ENCODE results near the gene KRT28.
"Not testable (repeated sequence)": the region's sequence is repeated elsewhere in the genome, so short reads cannot be mapped to it uniquely, and the experiment has no call there.

The KRT28 gene

GRCh38 chr17:40818733-40819527 lies 19.2 kb upstream of the KRT28 start:
- peak; percentile 87 for DNase-seq (ENCODE audit: low read depth)

- no peak for DNase-seq (ENCODE audit: low read depth)
These were observed 18.6 kb upstream of the KRT28 start for GRCh38 chr17:40818343-40818732.

- no peak for DNase-seq (ENCODE audit: low read depth)
These were observed 17.4 kb upstream of the KRT28 start for GRCh38 chr17:40817103-40817682.

- no peak for DNase-seq (ENCODE audit: low read depth)
These were observed 16.8 kb upstream of the KRT28 start for GRCh38 chr17:40816569-40816968.

GRCh38 chr17:40815381-40815780 lies 15.6 kb upstream of the KRT28 start:
- DNase-seq (ENCODE audit: low read depth) = no peak

- DNase-seq (ENCODE audit: low read depth) = not testable (repeated sequence)
These were observed 14.9 kb upstream of the KRT28 start for GRCh38 chr17:40814657-40815056.

GRCh38 chr17:40813804-40814203 lies 14.0 kb upstream of the KRT28 start:
- DNase-seq (ENCODE audit: low read depth) = no peak

- DNase-seq (ENCODE audit: low read depth) = no peak
These were observed 12.9 kb upstream of the KRT28 start for GRCh38 chr17:40812639-40813038.

- no peak for DNase-seq (ENCODE audit: low read depth)
These were observed 10.7 kb upstream of the KRT28 start for GRCh38 chr17:40810494-40810893.

GRCh38 chr17:40809721-40810421 lies 10.1 kb upstream of the KRT28 start:
- no peak for DNase-seq (ENCODE audit: low read depth)

- DNase-seq (ENCODE audit: low read depth) = no peak
These were observed 6.4 kb upstream of the KRT28 start for GRCh38 chr17:40806131-40806530.

- DNase-seq (ENCODE audit: low read depth) = peak; percentile 50
These were observed 3.9 kb upstream of the KRT28 start for GRCh38 chr17:40803617-40804082.

- no peak for DNase-seq (ENCODE audit: low read depth)
These were observed 1.4 kb upstream of the KRT28 start for GRCh38 chr17:40801157-40801556.

GRCh38 chr17:40800381-40800780 lies 622 bp upstream of the KRT28 start:
- no peak for DNase-seq (ENCODE audit: low read depth)

- no peak for DNase-seq (ENCODE audit: low read depth)
These were observed 2.9 kb downstream of the KRT28 start for GRCh38 chr17:40796846-40797245.

- DNase-seq (ENCODE audit: low read depth) = no peak
These were observed 4.6 kb downstream of the KRT28 start for GRCh38 chr17:40795019-40795667.

GRCh38 chr17:40794466-40794865 lies 5.3 kb downstream of the KRT28 start:
- no peak for DNase-seq (ENCODE audit: low read depth)

GRCh38 chr17:40793832-40794231 lies 5.9 kb downstream of the KRT28 start:
- no peak for DNase-seq (ENCODE audit: low read depth)

GRCh38 chr17:40791787-40792436 lies 7.8 kb downstream of the KRT28 start:
- no peak for DNase-seq (ENCODE audit: low read depth)

GRCh38 chr17:40791111-40791510 lies 8.6 kb downstream of the KRT28 start:
- no peak for DNase-seq (ENCODE audit: low read depth)

- DNase-seq (ENCODE audit: low read depth) = no peak
These were observed 17.3 kb downstream of the KRT28 start, which contains the start of gene KRT27 for GRCh38 chr17:40782450-40782849. Gene KRT27 (minus strand): TSS chr17:40782550. CDS start chr17:40782493, 57 bp downstream.

Data from stimulated activated CD8-positive, alpha-beta memory T cell treated with anti-CD3 and anti-CD28 coated beads, Interleukin-15, amount 100 ng/mL, for 24 hours (primary cell).